ENCODE data around the gene LDOC1.

LDOC1 gene

DNA sequence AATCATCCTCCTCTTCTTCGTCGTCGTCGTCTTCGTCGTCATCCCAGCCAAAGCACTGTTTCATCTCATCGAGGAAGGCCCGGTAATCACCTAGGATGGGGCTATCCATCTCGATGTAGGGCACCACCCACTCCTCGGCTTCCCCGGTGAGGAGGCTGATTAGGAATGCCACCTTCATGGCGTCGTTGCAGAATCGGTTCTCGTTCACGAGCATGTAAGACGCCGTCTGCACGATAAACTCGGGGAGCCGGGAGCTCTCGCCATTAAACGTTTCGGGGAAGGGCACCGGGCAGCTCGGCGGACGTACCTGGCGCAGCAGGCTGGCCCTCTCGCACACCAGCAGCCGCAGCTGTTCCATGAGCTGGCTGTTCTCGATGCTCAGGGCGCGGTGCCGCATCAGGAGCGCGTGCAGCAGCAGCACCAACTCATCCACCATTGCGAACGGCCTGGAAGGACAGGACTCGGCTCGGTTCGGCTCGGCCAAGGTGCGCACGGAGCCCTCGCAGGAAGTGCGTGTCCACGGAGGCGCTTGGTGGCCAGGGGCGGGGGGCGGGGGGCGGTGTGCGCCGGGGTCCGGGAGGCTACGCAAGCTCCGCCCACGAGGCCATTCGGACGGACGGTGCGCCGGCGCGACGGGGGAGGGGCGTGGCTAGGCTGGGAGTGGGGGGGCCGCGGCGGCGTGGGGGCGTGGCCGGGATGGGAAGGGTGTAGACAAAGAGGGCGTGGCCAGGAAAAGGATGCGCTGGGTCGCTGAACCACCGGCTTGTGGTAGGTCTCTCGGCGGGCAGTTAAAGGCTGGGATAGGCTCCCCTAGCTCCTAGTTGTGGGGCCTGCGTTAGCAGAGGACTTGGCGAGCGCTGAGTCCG, at the start of gene LDOC1:
Gene LDOC1 (minus strand): TSS at position 544 of the 866 bp plus-strand sequence. CDS start 108 bp downstream, at position 436.
- H3K36me3 ChIP-seq (ENCODE audit: insufficient read depth) = no peaks in the 10 kb centered on the region
- H2AFZ ChIP-seq (ENCODE audit: low read depth) = peak within 1 kb of the TSS; percentile 78
- H3K4me3 ChIP-seq (IDR thresholded peaks at IDR 0.05; ENCODE audit: insufficient read depth, low read depth, low read length) = no peak within 1 kb of the TSS
- H4K20me1 ChIP-seq (ENCODE audit: insufficient read depth) = no peaks in the 10 kb centered on the region
- peak within 1 kb of the TSS; percentile 54 for H3K27ac ChIP-seq
- peak within 1 kb of the TSS; percentile 74 for H3K9ac ChIP-seq
- TF ChIP-seq, protein P1, sequence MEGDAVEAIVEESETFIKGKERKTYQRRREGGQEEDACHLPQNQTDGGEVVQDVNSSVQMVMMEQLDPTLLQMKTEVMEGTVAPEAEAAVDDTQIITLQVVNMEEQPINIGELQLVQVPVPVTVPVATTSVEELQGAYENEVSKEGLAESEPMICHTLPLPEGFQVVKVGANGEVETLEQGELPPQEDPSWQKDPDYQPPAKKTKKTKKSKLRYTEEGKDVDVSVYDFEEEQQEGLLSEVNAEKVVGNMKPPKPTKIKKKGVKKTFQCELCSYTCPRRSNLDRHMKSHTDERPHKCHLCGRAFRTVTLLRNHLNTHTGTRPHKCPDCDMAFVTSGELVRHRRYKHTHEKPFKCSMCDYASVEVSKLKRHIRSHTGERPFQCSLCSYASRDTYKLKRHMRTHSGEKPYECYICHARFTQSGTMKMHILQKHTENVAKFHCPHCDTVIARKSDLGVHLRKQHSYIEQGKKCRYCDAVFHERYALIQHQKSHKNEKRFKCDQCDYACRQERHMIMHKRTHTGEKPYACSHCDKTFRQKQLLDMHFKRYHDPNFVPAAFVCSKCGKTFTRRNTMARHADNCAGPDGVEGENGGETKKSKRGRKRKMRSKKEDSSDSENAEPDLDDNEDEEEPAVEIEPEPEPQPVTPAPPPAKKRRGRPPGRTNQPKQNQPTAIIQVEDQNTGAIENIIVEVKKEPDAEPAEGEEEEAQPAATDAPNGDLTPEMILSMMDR (conservative IDR thresholded peaks at IDR 0.05; ENCODE audit: low read depth, low read length) = no peak
- H3K4me2 ChIP-seq = peak within 1 kb of the TSS; percentile 63
- no peaks in the 10 kb centered on the region for H3K4me1 ChIP-seq (ENCODE audit: low read depth, poor library complexity, severe bottlenecking)
- H3K79me2 ChIP-seq (ENCODE audit: insufficient read depth, low read depth) = peaks cover 6% of the 10 kb centered on the region; the same call in 1 of the 2 replicates
- no peaks in the 10 kb centered on the region for H3K27me3 ChIP-seq (ENCODE audit: insufficient read depth, low read depth)

DNA sequence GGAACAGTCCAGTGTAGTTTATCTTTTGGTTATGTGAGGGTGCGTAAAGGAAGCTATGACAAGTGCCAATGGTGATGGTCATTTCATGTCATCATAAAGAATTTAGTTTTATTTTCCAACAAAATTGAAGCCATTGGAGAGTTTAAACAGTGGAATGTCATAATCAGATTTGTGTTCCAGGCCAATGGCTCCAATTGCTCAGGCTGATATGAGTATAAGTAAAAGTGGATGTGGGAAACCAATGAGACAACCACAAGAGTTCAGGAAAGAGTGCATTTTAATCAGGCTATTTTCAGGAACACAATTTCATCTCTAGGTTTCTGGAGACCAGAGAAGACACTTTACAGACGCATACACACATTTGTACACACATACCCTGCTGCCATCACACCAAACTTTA, 44.7 kb upstream of the LDOC1 start:
- Histone ChIP-seq H3K4me2 (no peak overlapping the region), H3K4me3 (IDR thresholded peaks at IDR 0.05; ENCODE audit: insufficient read depth, low read depth, low read length) (no peak overlapping the region), H3K36me3 (ENCODE audit: insufficient read depth) (no peaks in the 10 kb centered on the region)

DNA sequence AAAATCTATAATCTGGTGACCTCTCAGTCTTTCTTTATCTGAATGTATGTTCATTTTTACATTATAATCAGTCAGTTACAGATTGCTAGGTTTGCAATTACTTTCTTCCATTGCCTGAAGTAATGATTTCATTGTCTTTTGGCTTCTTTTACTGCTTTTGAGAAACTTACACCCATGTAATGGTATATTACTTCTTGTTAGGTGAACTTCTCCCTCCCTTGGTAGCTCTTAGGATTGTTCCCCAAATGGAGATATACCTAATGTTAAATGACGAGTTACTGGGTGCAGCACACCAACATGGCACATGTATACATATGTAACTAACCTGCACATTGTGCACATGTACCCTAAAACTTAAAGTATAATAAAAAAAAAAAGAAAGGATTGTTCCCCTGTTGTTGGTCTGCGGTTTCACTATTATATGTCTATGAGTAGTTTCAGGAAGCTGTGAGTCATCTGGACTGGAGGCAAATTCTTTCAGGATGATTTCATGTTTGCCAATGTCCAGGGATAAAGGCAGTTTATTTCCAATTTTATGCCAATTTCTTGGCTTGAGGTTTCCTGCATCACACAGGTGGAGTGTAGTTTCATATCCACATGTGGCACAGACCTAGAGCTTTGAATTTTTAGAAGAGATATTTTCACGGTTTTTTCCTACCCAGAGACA, 43.5 kb upstream of the LDOC1 start:
- Histone ChIP-seq H3K4me1 (ENCODE audit: low read depth, poor library complexity, severe bottlenecking) (no peaks in the 10 kb centered on the region), H3K9ac (no peak overlapping the region), H3K27me3 (ENCODE audit: insufficient read depth, low read depth) (no peaks in the 10 kb centered on the region), H3K27ac (no peak overlapping the region), H3K79me2 (ENCODE audit: insufficient read depth, low read depth) (no peaks in the 10 kb centered on the region), H3K4me2 (no peak overlapping the region), H3K4me3 (IDR thresholded peaks at IDR 0.05; ENCODE audit: insufficient read depth, low read depth, low read length) (no peak overlapping the region), H3K36me3 (ENCODE audit: insufficient read depth) (no peaks in the 10 kb centered on the region), H4K20me1 (ENCODE audit: insufficient read depth) (no peaks in the 10 kb centered on the region), H2AFZ (ENCODE audit: low read depth) (no peak overlapping the region)
- TF ChIP-seq, protein P1 (conservative IDR thresholded peaks at IDR 0.05; ENCODE audit: low read depth, low read length) = no peak

More for the DNA sequence above, 44.7 kb upstream of the LDOC1 start:
- no peaks in the 10 kb centered on the region for H4K20me1 ChIP-seq (ENCODE audit: insufficient read depth)
- TF ChIP-seq, protein P1 (conservative IDR thresholded peaks at IDR 0.05; ENCODE audit: low read depth, low read length) = no peak
- H3K4me1 ChIP-seq (ENCODE audit: low read depth, poor library complexity, severe bottlenecking) = no peaks in the 10 kb centered on the region
- no peaks in the 10 kb centered on the region for H3K79me2 ChIP-seq (ENCODE audit: insufficient read depth, low read depth)
- H3K27ac ChIP-seq = no peak overlapping the region
- H3K9ac ChIP-seq = no peak overlapping the region
- H2AFZ ChIP-seq (ENCODE audit: low read depth) = no peak overlapping the region
- no peaks in the 10 kb centered on the region for H3K27me3 ChIP-seq (ENCODE audit: insufficient read depth, low read depth)

DNA sequence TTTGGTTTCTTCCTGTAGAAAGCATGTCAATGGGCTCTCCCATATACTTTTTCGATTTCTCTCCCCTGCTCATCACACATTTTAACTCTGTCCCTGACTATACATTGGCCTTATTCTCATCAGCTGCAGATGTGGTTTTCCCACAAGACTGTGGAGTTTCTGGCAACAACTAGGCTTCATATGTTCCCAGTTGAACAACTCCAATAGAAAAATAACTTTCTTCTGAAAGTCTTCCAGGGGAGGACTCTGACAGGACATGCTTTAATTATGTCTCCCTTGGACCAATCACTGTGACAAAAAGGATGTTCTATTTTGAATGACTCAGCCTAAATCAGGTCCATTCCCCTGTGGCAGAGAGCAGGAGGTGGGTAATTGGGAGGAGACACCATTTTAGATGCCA, 37.3 kb upstream of the LDOC1 start:
- Histone ChIP-seq H2AFZ (ENCODE audit: low read depth) (no peak overlapping the region), H3K27ac (no peak overlapping the region), H3K9ac (no peak overlapping the region), H3K4me3 (IDR thresholded peaks at IDR 0.05; ENCODE audit: insufficient read depth, low read depth, low read length) (no peak overlapping the region), H3K4me2 (no peak overlapping the region), H3K79me2 (ENCODE audit: insufficient read depth, low read depth) (no peaks in the 10 kb centered on the region), H3K36me3 (ENCODE audit: insufficient read depth) (no peaks in the 10 kb centered on the region), H3K4me1 (ENCODE audit: low read depth, poor library complexity, severe bottlenecking) (no peaks in the 10 kb centered on the region), H3K27me3 (ENCODE audit: insufficient read depth, low read depth) (no peaks in the 10 kb centered on the region), H4K20me1 (ENCODE audit: insufficient read depth) (no peaks in the 10 kb centered on the region)
- TF ChIP-seq, protein P1 (conservative IDR thresholded peaks at IDR 0.05; ENCODE audit: low read depth, low read length) = no peak

Measured in KMS-11 (cell line).